ENCODE results near the gene LRP5.

GRCh38 chr11:68289456-68289855 is 22.9 kb upstream of the LRP5 start:
- TF ChIP-seq POLR2A (IDR thresholded peaks at IDR 0.05) = no peak
- TF ChIP-seq CTCF (IDR thresholded peaks at IDR 0.05) = no peak
